Left lung (tissue), 10 donors: ENCODE results near the gene CCL11. TPM values are rescaled to one million over a fixed set of nuclear protein-coding genes. Genes with fewer than 3 reads are reported as not detected.

ENCODE experiments used
- ATAC-seq: fragments of 200-7000 bp; cut with Tn5 transposase; one replicate; pipeline ENCODE4 v1.9.1; 2020; ENCODE audit warnings: moderate library complexity
- DNase-seq, 4 donors: peaks; one replicate each; pipeline ENCODE4 v3.0.0-alpha.2; 2013 to 2020
- H3K27ac ChIP-seq, 2 donors: fragments of 200-600 bp; sonication (generic) in 1 of 2; one replicate each; pipeline versions ENCODE4 v1.5.0 to v1.8.0; 2020 to 2021
- H3K27me3 ChIP-seq, 2 donors: fragments of 200-600 bp; sonication (generic) in 1 of 2; one replicate each; pipeline versions ENCODE4 v1.5.0 to v1.8.0; 2020 to 2021
- H3K36me3 ChIP-seq, 2 donors: fragments of 200-600 bp; sonication (generic) in 1 of 2; one replicate each; pipeline versions ENCODE4 v1.5.0 to v1.8.0; 2020 to 2021
- H3K4me1 ChIP-seq, 2 donors: fragments of 200-600 bp; one replicate each; pipeline ENCODE4 v1.8.0; 2021
- H3K4me3 ChIP-seq, 2 donors: fragments of 200-600 bp; sonication (generic) in 1 of 2; one replicate each; pipeline versions ENCODE4 v1.5.0 to v1.8.0; 2020 to 2021; ENCODE audit warnings: mild to moderate bottlenecking in 1 of 2
- H3K9me3 ChIP-seq, 2 donors: fragments of 200-600 bp; sonication (generic) in 1 of 2; one replicate each; pipeline versions ENCODE4 v1.5.0 to v1.8.0; 2020 to 2021
- CTCF ChIP-seq, 2 donors: fragments of 200-600 bp; sonication (generic) in 1 of 2; IDR thresholded peaks; one replicate each; pipeline versions ENCODE4 v1.5.0 to v1.8.0; 2021; ENCODE audit warnings: antibody characterized with exemption in 2 of 2
- intact Hi-C, 2 donors: fragments of 100-400 bp; cut with DNase I; formaldehyde crosslinking; loops; one replicate each; pipeline versions ENCODE4 v1.11.2 to v1.14.2; 2022
- polyA plus RNA-seq, 6 donors: library from polyadenylated mRNA; unstranded; fragments of 120-200 nt; gene quantifications; one replicate each; pipeline ENCODE4 v1.2.1, GENCODE V29; 2013; ENCODE audit not compliant: insufficient read length in 6 of 6
- total RNA-seq, 2 donors: library from RNA; stranded (reverse); fragmentation: NEBNext Ultra II Directional; extraction: Animal tissue kit (Norgen Biotek cat#: 25700); gene quantifications; one replicate each; pipeline ENCODE4 v1.2.1, GENCODE V29; 2021
- donor health status: DM: no; HTN: yes; CAD: no.
- donor health status: DM: no; HTN: no; CAD: no.

CCL11 gene
- total and polyA plus RNA-seq, 8 donors = 0.20 to 0.99 (median 0.39) TPM

- DNase-seq = no peak
- Histone ChIP-seq H3K27ac (no peak overlapping the region), H3K36me3 (no peaks in the 10 kb centered on the region), H3K4me1 (peaks cover 0 to 17% of the 10 kb centered on the region in 2 donors), H3K9me3 (no peaks in the 10 kb centered on the region), H3K27me3 (no peaks in the 10 kb centered on the region), H3K4me3 (no peak overlapping the region)
- no peak for ATAC-seq
- intact Hi-C loops = no loop called here
- TF ChIP-seq CTCF (IDR thresholded peaks at IDR 0.05) = no peak
Measured at GRCh38 chr17:34260861-34261260, 24.7 kb upstream of the CCL11 start.

GRCh38 chr17:34261568-34262337 is 23.8 kb upstream of the CCL11 start:
- Histone ChIP-seq H3K27ac (no peak overlapping the region), H3K36me3 (no peaks in the 10 kb centered on the region), H3K4me1 (peaks cover 0 to 10% of the 10 kb centered on the region in 2 donors), H3K4me3 (no peak overlapping the region), H3K9me3 (no peaks in the 10 kb centered on the region), H3K27me3 (no peaks in the 10 kb centered on the region)
- ATAC-seq (no peak), DNase-seq (no peak)
- no peak for TF ChIP-seq CTCF (IDR thresholded peaks at IDR 0.05)
- intact Hi-C loops = no loop called here

GRCh38 chr17:34265711-34266110 is 19.8 kb upstream of the CCL11 start:
- Histone ChIP-seq H3K9me3 (no peaks in the 10 kb centered on the region), H3K36me3 (no peaks in the 10 kb centered on the region), H3K4me1 (peaks cover 0 to 4% of the 10 kb centered on the region in 2 donors), H3K27me3 (no peaks in the 10 kb centered on the region), H3K27ac (no peak overlapping the region), H3K4me3 (no peak overlapping the region)
- ATAC-seq (no peak), DNase-seq (no peak)
- intact Hi-C loops = no loop called here
- TF ChIP-seq CTCF (IDR thresholded peaks at IDR 0.05) = no peak

GRCh38 chr17:34269969-34270368 is 15.6 kb upstream of the CCL11 start, which contains the start of gene CCL7:
Gene CCL7 (plus strand): TSS chr17:34270221. CDS start chr17:34270291, 70 bp downstream.
- Histone ChIP-seq H3K9me3 (no peaks in the 10 kb centered on the region), H3K4me1 (peaks cover 0 to 4% of the 10 kb centered on the region in 2 donors), H3K27me3 (no peaks in the 10 kb centered on the region), H3K27ac (no peak within 1 kb of the TSS), H3K4me3 (no peak within 1 kb of the TSS), H3K36me3 (no peaks in the 10 kb centered on the region)
- intact Hi-C loops = no loop called here
- TF ChIP-seq CTCF (IDR thresholded peaks at IDR 0.05) = no peak
- peak; percentile 21 for ATAC-seq
- no peak for DNase-seq

GRCh38 chr17:34275881-34276280 is 9.7 kb upstream of the CCL11 start:
- no peaks in the 10 kb centered on the region for H3K9me3 ChIP-seq
- no peak overlapping the region for H3K4me3 ChIP-seq
- no peaks in the 10 kb centered on the region for H3K36me3 ChIP-seq
- intact Hi-C loops = no loop called here
- H3K4me1 ChIP-seq = no peaks in the 10 kb centered on the region
- H3K27ac ChIP-seq = no peak overlapping the region
- no peak for TF ChIP-seq CTCF (IDR thresholded peaks at IDR 0.05)
- DNase-seq (peak in 2 of 4 donors; percentile 63 to 80), ATAC-seq (peak; percentile 86)
- H3K27me3 ChIP-seq = no peaks in the 10 kb centered on the region
